Urinary bladder (tissue), 4 donors: ENCODE results near the gene IMPA2. TPM values are rescaled to one million over a fixed set of nuclear protein-coding genes. Genes with fewer than 3 reads are reported as not detected.

ENCODE experiments used
- DNase-seq: peaks from one replicate; pipeline ENCODE4 v3.0.0-alpha.2; 2015; ENCODE audit errors: extremely low spot score
- H3K27ac ChIP-seq: one replicate; pipeline ENCODE4 v1.5.1; 2013; ENCODE audit warnings: low read depth, mild to moderate bottlenecking, moderate library complexity
- H3K36me3 ChIP-seq: one replicate; pipeline ENCODE4 v1.6.1; 2013; ENCODE audit warnings: mild to moderate bottlenecking, moderate library complexity; ENCODE audit not compliant: insufficient read depth
- H3K4me1 ChIP-seq: one replicate; pipeline ENCODE4 v1.6.1; 2013; ENCODE audit warnings: mild to moderate bottlenecking, moderate library complexity; ENCODE audit not compliant: insufficient read depth
- H3K4me3 ChIP-seq: one replicate; pipeline ENCODE4 v1.5.1; 2013; ENCODE audit warnings: low read depth, low read length
- WGBS: extraction: QIAGEN DNeasy Blood & Tissue Kit; methylation state at CpG from one replicate; pipeline ENCODE4 v1.1.7; 2013; 5-methylcytosine and 5-hydroxymethylcytosine counted together
- polyA plus RNA-seq: library from polyadenylated mRNA; stranded (reverse); fragments of 200-250 nt; gene quantifications from one replicate; pipeline ENCODE4 v1.2.3, GENCODE V29; 2013
- total RNA-seq: library from RNA; depleted of rRNA; stranded (reverse); fragments of >200 nt; gene quantifications from one replicate; pipeline ENCODE4 v1.2.3, GENCODE V29; 2014
- donor health status: healthy with polysubstance abuse.
- donor health status: healthy.

The IMPA2 gene
- total and polyA plus RNA-seq, 2 donors = 38.2 to 111 TPM

GRCh38 chr18:12028040-12028628 is 46.8 kb downstream of the IMPA2 start:
- no peaks in the 10 kb centered on the region for H3K36me3 ChIP-seq
- H3K27ac ChIP-seq = no peak overlapping the region
- no peaks in the 10 kb centered on the region for H3K4me1 ChIP-seq
- H3K4me3 ChIP-seq = no peak overlapping the region
- WGBS = 82% methylated on average over 15 of the region's 15 CpGs
- DNase-seq = no peak

GRCh38 chr18:12028674-12029073 is 47.4 kb downstream of the IMPA2 start:
- Histone ChIP-seq H3K36me3 (no peaks in the 10 kb centered on the region), H3K4me3 (no peak overlapping the region), H3K4me1 (no peaks in the 10 kb centered on the region), H3K27ac (no peak overlapping the region)
- DNase-seq = no peak
- WGBS = 87% methylated on average over 11 of the region's 11 CpGs

GRCh38 chr18:12029786-12030584 is 48.7 kb downstream of the IMPA2 start:
- Histone ChIP-seq H3K36me3 (no peaks in the 10 kb centered on the region), H3K4me3 (no peak overlapping the region), H3K4me1 (no peaks in the 10 kb centered on the region), H3K27ac (no peak overlapping the region)
- 79% methylated on average over 21 of the region's 21 CpGs for WGBS
- DNase-seq = no peak

GRCh38 chr18:12030670-12031069 is 49.4 kb downstream of the IMPA2 start:
- Histone ChIP-seq H3K4me3 (no peak overlapping the region), H3K27ac (no peak overlapping the region), H3K4me1 (no peaks in the 10 kb centered on the region), H3K36me3 (no peaks in the 10 kb centered on the region)
- DNase-seq = no peak
- 66% methylated on average over 10 of the region's 10 CpGs for WGBS

- H3K27ac ChIP-seq = no peak overlapping the region
- no peak overlapping the region for H3K4me3 ChIP-seq
- no peaks in the 10 kb centered on the region for H3K4me1 ChIP-seq
- WGBS = 79% methylated on average over 1 of the region's 1 CpG
- DNase-seq = no peak
- H3K36me3 ChIP-seq = no peaks in the 10 kb centered on the region
Observed at GRCh38 chr18:12031181-12031580, 49.9 kb downstream of the IMPA2 start.

GRCh38 chr18:12031846-12032245 is 50.5 kb downstream of the IMPA2 start:
- no peak overlapping the region for H3K27ac ChIP-seq
- H3K36me3 ChIP-seq = no peaks in the 10 kb centered on the region
- WGBS = 38% methylated on average over 7 of the region's 7 CpGs
- DNase-seq = no peak
- H3K4me3 ChIP-seq = no peak overlapping the region
- H3K4me1 ChIP-seq = no peaks in the 10 kb centered on the region

GRCh38 chr18:12032786-12033642 is 51.7 kb downstream of the IMPA2 start:
- no peak overlapping the region for H3K4me3 ChIP-seq
- DNase-seq = no peak
- H3K27ac ChIP-seq = no peak overlapping the region
- WGBS = 86% methylated on average over 11 of the region's 11 CpGs
- H3K4me1 ChIP-seq = no peaks in the 10 kb centered on the region
- H3K36me3 ChIP-seq = no peaks in the 10 kb centered on the region

GRCh38 chr18:12033643-12034025 is 52.3 kb downstream of the IMPA2 start:
- Histone ChIP-seq H3K4me1 (no peaks in the 10 kb centered on the region), H3K4me3 (no peak overlapping the region), H3K36me3 (no peaks in the 10 kb centered on the region), H3K27ac (no peak overlapping the region)
- WGBS = 78% methylated on average over 7 of the region's 7 CpGs
- DNase-seq = no peak

- 90% methylated on average over 8 of the region's 8 CpGs for WGBS
- no peak overlapping the region for H3K27ac ChIP-seq
- no peak overlapping the region for H3K4me3 ChIP-seq
- no peak for DNase-seq
- no peaks in the 10 kb centered on the region for H3K4me1 ChIP-seq
- H3K36me3 ChIP-seq = no peaks in the 10 kb centered on the region
Observed at GRCh38 chr18:12034241-12035100, 53.2 kb downstream of the IMPA2 start.

GRCh38 chr18:12035481-12035880 is 54.2 kb downstream of the IMPA2 start:
- Histone ChIP-seq H3K27ac (no peak overlapping the region), H3K4me3 (no peak overlapping the region), H3K4me1 (no peaks in the 10 kb centered on the region), H3K36me3 (no peaks in the 10 kb centered on the region)
- no peak for DNase-seq
- WGBS = 72% methylated on average over 6 of the region's 6 CpGs

- WGBS = 72% methylated on average over 9 of the region's 9 CpGs
- DNase-seq = no peak
- Histone ChIP-seq H3K27ac (no peak overlapping the region), H3K4me1 (no peaks in the 10 kb centered on the region), H3K36me3 (no peaks in the 10 kb centered on the region), H3K4me3 (no peak overlapping the region)
Observed at GRCh38 chr18:12036201-12036751, 55.0 kb downstream of the IMPA2 start.

- DNase-seq = no peak
- no peak overlapping the region for H3K27ac ChIP-seq
- WGBS = 23% methylated on average over 27 of the region's 27 CpGs
Observed at GRCh38 chr18:12038082-12038638, 56.9 kb downstream of the IMPA2 start.

More at GRCh38 chr18:12038082-12038638, 56.9 kb downstream of the IMPA2 start:
- Histone ChIP-seq H3K4me3 (peak overlapping the region; percentile 35), H3K4me1 (no peaks in the 10 kb centered on the region), H3K36me3 (no peaks in the 10 kb centered on the region)
